ENCODE data around the gene TRANK1.
A peak's percentile ranks its signal among the peaks of the same experiment; 100 is the strongest.
"Not testable (repeated sequence)": the region's sequence is repeated elsewhere in the genome, so short reads cannot be mapped to it uniquely, and the experiment has no call there.

The TRANK1 gene

DNA sequence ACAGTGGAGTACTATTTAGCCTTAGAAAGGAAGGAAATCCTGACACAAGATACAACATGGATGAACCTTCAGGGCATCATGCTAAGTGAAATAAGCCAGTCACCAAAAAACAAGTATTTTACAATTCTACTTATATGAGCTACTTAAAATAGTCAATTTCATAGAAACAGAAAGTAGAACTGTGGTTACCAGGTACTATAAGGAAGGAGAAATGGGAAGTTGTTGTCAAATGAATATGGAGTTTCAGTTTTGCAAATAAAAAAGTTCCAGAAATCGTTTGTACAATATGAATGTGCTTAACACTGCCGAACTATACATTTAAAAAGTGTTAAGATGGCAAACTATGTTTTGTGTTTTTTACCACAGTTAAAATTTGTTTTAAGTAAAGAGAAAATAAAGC, 26.8 kb downstream of the TRANK1 start:
- DNase-seq, result no peak

DNA sequence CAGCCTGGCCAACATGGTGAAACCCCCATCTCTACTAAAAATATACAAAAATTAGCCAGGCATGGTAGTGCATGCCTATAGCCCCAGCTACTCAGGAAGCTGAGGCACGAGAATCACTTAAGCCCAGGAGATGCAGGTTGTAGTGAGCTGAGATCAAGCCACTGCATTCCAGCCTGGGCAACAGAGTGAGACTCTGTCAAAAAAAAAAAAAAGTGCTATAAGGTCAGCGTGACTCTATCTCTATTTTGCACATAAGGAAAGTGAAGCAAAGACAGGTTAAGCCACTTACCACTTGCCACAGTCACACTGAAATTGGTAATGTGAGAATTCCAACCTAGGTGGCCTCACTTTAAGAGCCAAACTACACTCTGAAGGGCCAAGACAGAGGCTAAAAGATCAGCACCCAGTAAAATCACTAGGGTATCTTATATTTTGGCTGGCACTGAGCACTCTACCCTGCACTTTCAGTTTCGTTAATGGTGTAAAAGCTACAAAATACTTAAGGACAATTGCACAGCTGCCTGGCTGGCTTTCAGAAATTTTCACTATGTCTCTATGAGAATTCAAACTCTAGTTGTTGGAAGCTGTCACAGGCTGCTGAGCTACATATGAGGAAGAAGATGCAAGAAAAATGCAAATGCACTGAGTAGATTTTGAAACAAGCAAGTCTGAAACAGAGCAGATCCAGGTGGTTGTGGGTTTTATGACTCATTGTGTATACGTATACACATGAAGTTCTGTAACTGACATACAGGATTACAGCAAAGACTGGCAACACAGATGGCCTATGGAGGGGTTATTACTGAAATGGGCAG, 32.7 kb downstream of the TRANK1 start:
- peak; percentile 45 to 61 for DNase-seq

DNA sequence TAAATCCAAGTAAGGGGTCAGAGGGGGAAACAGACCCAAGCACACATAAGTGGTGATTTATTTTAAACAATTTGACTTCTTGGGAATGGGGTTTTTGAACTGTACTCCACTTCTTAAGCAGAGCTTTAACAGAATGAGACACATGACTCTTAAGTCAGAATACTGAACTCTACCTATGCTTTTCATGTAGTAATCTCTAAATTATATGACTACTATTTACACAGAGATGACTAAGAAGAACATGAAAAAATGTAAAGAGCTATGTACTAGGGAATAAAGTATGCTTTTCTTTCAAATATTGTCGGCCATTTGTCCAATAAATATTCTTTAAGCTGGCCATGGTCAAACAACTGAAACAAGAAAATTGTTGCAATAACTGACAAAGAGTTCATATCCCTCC, 35.2 kb downstream of the TRANK1 start:
- DNase-seq, result no peak

DNA sequence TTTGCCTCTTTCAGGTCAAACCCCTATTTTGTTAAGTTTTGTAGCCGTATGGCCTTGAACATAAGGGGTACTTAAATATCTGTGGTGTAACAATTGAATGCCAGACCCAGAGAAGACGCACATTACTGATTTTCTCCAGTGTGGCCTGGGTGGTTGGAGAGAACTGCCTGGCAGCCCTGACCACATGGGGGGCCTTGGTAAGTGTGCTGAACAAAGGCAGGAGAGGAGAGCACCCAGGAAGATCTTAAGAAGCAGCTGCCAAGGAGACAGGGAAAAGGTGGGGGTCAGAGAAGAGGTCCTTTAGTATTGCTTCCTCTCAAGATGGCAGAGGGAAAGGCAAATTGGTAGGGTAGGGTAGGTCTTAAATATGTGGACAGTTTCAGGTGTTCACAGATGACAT, 35.7 kb downstream of the TRANK1 start:
- DNase-seq, result no peak

DNA sequence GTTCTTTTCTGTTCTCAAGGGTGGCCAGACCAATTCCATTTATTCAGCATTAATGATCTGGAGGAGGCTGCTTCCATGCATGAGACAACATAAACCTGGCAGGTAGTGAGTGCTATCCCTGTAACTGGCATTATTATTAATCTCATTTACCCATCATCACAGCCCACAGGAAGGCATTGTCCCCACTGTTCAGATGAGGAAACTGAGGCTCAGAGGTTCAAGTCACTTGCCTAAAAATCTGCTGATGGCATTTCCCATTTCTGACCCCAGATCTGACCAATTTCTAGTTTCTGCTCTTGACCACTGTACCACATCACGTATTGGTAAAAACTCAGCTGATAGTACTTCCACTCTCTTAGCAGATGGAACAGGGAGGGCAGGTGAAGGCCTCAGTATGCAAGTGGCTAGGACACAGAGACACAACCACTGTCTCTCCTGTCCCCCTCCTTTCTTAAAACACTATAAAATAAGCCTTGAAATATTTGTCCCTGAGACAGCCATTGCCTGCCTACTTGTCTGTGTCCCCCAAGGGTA, 36.1 kb downstream of the TRANK1 start:
- DNase-seq, result no peak

DNA sequence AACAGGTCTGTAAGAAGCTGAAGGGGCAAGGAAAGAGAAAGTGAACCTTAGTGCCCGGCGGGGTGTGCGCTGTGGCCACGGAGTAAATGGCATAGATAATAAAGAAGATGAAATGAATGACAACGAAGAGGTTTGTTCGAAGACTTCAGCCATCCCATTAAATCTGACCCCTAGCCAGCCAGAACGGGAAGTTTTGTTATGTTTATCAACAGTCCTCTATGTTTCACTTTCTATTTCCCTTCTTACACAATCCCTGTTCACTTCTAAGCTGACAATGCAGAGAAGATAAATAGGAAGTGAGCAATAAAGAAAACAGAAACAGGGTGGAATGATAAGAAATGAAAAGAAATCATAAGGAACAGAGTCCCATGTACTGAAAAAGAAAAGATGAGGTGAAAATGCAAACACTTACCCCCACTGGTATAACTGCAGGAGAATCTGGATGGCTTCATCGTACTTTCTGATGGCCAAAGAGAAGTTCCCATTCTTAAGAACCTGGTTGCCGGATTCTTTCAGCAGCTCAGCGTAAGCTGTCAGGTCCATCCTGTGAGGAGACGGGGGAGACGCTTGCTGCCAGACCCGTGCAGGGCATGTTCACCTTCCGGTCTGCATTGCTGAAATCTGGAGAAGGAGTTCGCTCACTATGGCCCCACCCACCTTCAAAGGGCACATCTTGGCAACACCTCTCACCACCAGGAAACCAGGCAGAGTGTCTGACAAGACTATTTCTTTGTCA, 36.8 kb downstream of the TRANK1 start:
- DNase-seq, result peak; percentile 65 to 75

DNA sequence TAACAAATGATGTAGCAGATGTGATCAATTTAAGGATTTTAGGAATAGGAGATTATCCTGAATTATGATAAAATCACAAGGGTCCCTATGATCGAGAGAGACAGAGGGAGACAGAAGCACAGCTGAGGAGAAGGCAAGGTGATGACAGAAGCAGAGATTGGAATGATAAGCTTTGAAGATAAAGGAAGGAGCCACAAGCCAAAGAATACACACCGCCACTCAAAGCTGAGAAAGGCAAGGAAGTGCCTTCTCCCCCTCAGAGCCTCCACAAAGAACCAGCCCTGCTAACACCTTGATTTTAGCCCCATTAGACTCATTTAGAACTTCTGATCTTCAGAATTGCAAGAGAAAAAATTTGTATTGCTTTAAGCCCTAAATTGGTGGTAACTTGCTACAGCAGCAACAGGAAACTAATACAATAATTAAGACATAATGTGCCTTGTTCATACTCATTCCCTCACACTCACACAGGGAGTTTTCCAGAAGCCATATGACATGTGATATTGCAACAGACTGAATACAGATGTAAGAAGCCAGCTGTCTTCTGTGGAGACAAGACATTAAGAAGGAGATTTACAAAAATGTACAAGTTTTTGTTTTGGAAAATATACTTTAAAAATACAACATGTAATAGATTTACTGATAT, 38.2 kb downstream of the TRANK1 start:
- peak in 1 of 2 donors; percentile 36 for DNase-seq

DNA sequence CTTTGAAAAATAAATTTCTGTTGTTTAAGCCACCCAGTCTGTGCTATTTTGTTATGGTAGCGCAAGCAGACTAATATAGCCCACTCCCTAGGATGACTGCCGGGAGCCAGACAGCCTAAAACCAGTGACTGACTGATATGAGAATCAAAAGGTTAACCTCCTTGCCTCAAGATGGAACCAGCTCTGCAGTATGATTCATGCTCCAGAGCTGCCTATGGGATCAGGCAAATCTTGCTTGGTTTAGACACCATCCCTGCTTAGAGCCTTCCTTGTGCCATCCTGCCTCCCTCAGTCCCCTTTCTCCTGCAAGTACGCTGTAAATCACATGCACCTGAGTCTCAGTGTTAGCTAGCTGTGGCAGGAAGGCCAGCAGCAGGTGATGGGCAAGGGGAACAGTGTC, 39.3 kb downstream of the TRANK1 start:
- DNase-seq, result no peak

DNA sequence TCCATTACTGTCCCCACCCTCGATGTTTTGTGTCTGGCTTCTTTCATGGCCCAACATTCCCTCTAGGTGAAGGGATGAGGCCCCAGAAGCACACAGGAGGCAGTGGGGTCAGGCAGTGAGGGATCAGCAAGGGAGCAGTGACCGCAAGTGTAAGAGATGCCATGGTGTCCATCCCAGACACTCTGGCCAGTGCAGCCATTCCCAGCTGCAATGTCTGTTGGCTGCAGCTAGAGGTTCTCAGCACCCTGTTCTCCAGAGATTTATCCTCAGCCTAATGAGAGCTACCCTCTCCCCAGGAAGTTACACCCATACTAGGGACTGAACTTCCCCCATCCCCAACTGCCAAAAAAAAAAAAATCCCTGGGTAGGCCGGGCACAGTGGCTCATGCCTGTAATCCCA, 40.2 kb downstream of the TRANK1 start:
- no peak for DNase-seq

DNA sequence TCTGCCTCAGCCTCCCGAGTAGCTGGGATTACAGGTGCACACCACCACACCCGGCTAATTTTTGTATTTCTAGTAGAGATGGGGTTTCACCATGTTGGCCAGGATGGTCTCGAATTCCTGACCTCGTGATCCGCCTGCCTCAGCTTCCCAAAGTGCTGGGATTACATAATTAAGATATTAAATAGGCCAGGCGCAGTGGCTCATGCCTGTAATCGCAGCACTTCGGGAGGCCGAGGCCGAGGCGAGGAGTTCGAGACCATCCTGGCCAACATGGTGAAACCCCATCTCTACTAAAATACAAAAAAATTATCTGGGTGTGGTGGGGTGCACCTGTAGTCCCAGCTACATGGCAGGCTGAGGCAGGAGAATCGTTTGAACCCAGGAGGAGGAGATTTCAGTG, 40.8 kb downstream of the TRANK1 start:
- not testable (repeated sequence) for DNase-seq

DNA sequence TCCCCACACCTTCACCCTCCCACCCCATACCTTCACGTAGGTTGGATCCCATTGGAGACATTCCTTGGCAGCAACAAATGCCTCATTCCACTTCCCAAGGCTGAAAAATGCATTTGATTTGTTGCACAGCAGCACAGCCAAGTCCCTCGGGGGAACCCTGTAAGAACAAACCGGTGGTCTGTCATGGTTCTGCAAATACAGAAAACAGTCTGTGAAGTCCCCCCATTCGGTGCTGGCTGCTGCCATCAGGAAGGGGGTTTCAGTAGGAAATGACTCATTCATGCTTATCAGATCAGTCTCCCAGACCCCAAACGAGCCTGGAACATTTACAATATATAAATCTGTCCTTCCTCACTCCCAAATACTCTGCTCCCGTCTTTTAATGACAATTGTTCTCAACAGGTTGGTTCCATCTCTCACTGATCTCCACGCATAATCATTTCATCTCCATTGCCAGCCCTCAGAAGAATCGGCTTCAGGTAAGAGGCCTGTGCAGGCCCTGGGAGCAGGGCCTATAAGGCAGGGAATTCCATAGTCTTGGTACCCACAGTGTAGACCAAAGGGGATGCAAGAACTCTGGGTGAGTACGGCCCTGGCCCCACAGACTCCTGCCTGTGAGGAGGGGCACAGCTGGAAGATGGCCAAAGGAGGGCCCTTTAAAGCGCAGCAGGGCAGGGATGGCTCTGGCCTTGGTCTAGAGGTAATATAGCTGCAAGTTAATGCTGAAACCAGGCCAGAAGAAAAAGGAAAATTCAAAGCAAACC, 41.6 kb downstream of the TRANK1 start:
- DNase-seq, result no peak

DNA sequence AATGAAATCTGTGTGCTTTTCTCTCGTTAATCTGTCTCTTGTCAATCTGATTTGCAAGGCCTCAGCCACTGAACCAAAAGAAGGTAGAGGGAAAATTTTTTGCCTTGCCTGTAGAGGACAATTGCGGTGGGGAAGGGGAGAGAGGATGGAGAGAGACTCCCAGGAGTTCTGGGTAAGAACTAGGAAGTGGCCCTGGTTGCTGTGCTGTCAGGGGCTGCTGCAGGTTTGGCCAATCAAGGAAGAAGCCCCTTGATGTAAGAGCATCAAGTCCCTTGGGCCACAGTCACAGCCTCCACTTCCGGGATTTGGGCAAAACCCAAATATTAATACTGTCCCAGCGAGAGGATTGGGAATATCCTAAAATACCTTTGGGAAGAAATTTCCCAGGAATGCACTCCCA, 43.3 kb downstream of the TRANK1 start:
- no peak for DNase-seq

DNA sequence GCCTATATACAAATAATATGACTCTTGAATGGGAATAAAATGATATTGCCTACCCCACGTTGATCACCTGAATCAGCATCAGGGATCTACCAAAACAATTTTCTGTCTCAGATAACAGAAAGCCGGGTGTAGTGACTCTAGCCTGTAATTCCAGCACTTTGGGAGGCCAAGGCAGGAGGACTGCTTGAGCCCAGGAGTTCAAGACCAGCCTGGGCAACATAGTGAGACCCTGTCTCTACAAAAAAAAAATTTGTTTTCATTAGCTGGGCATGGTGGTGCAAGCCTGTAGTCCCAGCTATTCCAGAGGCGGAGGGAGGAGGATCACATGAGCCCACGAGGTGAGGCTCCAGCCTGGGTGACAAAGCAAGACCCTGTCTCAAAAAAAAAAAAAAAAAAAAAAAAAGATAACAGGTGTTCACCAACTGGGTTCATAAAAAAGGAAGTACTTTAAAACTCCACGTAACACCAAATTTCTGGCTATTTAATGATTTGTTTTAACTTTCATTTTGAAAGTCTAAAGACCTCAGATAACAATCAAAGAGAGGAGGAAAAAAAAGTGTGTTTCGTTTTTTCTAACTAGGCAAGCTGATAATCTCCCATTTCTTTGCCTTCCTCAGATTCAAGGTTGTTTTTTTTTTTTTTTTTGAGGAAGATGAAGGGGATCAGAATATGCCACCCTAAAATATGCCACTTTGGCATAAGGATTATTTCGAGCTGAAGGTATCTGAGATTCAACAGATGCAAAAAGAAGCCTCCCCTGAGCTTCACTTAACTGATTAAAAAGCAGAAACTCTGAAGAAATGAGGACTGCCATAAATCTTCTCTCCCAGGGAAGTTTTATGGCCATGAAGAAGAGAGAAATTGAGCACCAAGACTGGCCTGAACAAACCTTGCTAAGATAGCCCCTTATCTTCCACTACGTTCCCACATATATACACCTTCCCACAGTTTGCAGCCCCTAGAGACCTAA, 44.1 kb downstream of the TRANK1 start:
- DNase-seq, result peak in 1 of 2 donors; percentile 36

DNA sequence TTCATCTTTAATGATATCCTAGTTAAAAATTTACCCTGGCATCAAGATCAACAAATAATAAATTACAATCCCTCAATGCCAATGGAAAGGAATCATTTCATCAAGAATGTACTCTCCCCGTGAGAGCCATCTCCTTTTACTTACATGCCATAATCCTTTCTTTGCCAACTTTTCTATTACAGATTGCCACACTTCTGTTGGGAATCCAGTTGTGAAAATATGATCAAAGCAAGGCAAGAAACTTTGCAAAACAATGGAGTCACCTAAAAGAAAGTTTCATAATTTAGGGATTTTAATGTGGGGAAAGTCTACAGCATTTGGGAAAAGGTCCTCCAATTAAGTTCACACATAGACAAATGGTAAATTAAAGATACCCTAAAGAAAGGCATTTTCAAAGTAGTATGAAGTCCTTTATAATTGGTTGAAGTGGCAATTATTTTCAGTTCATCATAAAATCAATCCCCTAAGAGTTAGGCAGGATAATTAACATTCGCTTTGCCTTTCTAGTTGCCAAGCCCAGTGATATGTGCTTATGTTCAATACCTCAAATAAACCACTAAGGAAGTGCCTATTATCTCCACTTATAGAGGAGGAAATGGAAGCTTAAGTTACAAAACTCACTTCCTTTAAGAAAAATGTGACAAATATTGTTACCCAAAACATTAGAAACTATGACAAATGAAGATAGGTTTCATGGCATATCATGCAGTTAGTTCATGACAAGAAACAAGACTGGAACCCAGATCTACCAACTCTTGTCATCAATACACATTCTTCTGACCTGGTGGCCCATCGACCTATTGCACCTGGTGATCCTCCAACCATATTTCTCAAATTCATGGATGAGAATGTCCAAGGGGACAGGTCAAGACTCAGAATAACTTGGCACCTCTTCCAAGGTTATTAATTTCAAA, 49.1 kb downstream of the TRANK1 start:
- DNase-seq, result no peak

DNA sequence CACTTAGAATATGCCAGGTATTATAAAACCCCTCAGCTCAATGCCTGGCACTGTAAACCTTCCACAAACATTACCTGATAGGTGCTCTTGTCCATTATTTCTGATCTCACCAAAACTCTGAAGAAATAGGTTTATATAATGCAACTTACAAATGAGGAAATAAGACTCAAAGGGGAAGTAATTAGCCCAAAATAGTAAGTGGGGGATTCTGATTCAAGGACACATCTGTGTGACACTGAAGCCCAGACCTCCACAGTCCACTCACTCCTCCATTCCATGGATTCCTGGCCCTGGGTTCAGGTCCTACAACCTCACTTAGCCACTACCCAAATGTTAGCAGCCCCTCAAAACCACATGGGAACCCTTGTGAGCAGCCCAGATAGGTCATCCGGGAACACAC, 49.9 kb downstream of the TRANK1 start:
- peak in 1 of 2 donors; percentile 24 for DNase-seq

DNA sequence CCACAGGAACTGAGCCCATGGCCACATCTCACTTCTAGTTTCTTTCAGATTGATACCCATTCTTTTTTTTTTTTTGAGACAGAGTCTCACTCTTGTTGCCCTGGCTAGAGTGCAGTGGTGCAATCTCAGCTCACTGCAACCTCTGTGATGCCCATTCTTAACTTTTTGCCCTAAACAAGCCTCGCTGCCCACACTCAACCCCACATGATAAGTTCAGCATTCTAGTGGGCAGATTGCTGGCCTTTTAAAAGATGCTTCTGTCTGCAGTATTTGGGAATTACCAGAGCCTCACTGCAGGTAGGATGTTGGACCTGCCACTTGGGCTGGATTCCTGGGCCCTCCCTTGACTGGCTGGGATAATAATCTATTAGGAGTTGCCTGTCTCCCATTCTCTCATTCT, 51.0 kb downstream of the TRANK1 start:
- DNase-seq, result no peak

DNA sequence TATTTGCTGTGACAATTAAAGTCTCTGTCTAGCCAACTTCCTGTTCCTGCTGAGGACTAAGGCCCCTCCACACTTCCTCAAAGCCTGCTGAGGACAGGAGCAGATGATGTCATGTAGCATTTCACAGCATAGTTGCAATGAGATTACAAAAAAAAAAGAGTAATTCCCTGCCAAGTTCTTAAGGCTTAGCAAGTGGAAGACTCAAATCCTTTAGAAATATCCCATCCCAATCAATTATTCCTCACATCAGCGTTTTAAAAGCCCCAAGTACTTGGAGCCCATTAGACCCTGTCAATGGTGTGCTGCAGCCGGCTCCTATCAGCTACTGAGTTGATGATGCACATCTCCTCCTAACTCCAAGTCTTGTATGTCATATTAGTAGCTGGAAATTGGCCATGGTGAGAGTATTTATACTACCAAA, 51.7 kb downstream of the TRANK1 start:
- peak; percentile 66 to 76 for DNase-seq

DNA sequence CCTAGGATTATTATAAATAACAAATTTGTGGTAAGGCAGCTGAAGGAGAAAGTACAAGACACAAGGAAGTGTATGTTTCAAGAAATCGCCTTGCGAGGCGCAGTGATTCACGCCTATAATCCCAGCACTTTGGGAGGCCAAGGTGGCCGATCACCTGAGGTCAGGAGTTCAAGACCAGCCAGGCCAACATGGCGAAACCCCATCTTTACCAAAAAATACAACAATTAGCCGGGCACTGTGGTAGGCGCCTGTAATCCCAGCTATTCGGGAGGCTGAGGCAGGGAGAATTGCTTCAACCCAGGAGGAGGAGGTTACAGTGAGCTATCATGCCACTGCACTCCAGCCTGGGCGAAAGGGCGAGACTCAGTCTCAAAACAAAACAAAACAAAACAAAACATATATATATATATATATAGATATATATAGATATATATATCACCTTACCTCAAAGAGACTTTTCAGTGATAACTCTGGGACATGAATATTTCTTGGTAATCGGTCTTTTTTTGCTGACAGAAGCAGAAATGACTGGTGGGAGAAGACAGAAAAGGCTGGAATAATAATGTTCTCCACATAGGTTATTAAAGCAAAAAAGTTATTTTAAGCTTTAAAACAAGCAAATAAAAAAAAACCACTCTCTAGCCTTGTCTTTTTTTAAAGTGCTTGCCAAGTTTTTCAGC, 52.3 kb downstream of the TRANK1 start:
- no peak for DNase-seq

DNA sequence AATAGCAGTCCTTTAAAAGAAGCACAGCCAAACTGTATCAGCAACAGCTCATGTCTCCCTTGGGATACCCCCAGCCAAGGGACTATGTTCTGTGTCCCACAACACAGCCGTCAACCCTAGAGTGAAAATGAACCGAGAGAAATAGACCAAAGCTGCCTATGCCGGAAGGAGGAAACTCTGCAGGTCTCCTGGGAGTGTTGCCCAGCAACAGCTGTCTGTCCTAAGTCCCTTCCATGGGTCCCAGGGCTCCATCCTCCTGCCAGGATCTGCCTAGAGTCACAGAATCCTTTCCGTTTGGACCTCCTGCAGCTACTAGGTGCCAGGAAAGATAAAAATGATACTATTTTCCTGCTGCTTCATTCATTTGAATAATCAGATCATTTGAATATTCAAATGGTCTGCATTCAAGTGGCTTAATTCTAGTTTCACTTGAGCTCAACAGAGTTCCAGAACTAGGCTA, 53.1 kb downstream of the TRANK1 start:
- DNase-seq, result peak in 1 of 2 donors; percentile 43

DNA sequence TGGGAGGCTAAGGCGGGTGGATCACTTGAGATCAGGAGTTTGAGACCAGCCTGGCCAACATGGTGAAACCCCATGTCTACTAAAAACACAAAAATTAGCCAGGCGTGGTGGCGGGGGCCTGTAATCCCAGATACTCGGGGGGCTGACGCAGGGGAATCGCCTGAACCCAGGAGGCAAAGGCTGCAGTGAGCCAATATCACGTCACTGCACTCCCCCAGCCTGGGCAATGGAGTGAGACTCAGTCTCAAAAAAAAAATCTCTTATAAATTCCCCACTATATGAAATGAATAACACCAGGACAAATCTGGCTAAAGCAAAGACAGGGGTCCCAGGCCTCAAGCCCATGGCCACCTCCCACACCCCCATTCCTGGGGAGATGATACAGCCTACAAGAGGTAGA, 53.8 kb downstream of the TRANK1 start:
- DNase-seq, result peak in 1 of 2 donors; percentile 20
